Measurements from ENCODE around the gene POU2AF1. TPM values are rescaled to one million over a fixed set of nuclear protein-coding genes. Genes with fewer than 3 reads are reported as not detected.

Gene POU2AF1
- polyA plus RNA-seq, 1 donor from 2014 or later, result not detected

DNA sequence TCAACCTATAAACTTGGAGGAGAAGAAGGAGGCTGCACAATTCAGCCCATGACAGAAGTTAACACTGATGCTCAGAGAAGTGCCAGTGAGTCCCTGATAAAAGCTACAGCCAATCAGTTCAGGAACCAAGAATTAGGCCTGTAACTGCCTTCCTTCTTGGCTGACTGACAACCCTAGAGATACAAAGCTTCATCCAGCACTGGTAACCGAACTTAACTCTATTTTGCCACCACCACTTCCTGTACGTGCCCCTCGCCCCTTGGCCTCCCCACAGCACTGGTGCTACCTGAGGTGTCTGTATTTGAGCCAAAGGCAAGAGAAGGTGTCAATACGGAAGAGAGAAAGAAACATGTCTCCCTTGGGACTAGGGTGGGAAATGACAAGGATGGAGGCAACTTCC, 40.1 kb upstream of the POU2AF1 start:
- Histone ChIP-seq H2AFZ (ENCODE audit: low read depth, low read length) (no peak overlapping the region), H3K9ac (ENCODE audit: low read length) (no peak overlapping the region), H3K27me3 (ENCODE audit: insufficient read depth, low read depth, low read length) (no peaks in the 10 kb centered on the region), H3K79me2 (replicated peaks; ENCODE audit: insufficient read depth, low read length) (no peaks in the 10 kb centered on the region), H3F3A (ENCODE audit: insufficient read depth, low read length, poor library complexity, severe bottlenecking) (no peaks in the 10 kb centered on the region), H3K4me2 (ENCODE audit: low read length) (no peak overlapping the region), H3K27ac (ENCODE audit: low read length) (no peak overlapping the region), H3K9me3 (ENCODE audit: low read length) (no peaks in the 10 kb centered on the region), H4K20me1 (ENCODE audit: insufficient read depth) (no peaks in the 10 kb centered on the region), H3K9me2 (ENCODE audit: insufficient read depth, low read length) (no peaks in the 10 kb centered on the region), H3K36me3 (ENCODE audit: insufficient read depth, low read length) (no peaks in the 10 kb centered on the region), H3K4me3 (ENCODE audit: low read length) (no peak overlapping the region)
- TF ChIP-seq SMC3 (conservative IDR thresholded peaks at IDR 0.05; ENCODE audit: poor library complexity) (no peak), TAF1 (IDR thresholded peaks at IDR 0.05; ENCODE audit: low read depth) (no peak), EP300 (conservative IDR thresholded peaks at IDR 0.05; ENCODE audit: poor library complexity, severe bottlenecking) (no peak), EZH2 (IDR thresholded peaks at IDR 0.05; ENCODE audit: borderline replicate concordance, insufficient read depth, low read length, poor library complexity, severe bottlenecking) (no peak), MXI1 (conservative IDR thresholded peaks at IDR 0.05; ENCODE audit: poor library complexity, severe bottlenecking) (no peak), RAD21 (conservative IDR thresholded peaks at IDR 0.05) (no peak), POLR2AphosphoS5 (IDR thresholded peaks at IDR 0.05) (no peak)
- TF ChIP-seq, protein P1, sequence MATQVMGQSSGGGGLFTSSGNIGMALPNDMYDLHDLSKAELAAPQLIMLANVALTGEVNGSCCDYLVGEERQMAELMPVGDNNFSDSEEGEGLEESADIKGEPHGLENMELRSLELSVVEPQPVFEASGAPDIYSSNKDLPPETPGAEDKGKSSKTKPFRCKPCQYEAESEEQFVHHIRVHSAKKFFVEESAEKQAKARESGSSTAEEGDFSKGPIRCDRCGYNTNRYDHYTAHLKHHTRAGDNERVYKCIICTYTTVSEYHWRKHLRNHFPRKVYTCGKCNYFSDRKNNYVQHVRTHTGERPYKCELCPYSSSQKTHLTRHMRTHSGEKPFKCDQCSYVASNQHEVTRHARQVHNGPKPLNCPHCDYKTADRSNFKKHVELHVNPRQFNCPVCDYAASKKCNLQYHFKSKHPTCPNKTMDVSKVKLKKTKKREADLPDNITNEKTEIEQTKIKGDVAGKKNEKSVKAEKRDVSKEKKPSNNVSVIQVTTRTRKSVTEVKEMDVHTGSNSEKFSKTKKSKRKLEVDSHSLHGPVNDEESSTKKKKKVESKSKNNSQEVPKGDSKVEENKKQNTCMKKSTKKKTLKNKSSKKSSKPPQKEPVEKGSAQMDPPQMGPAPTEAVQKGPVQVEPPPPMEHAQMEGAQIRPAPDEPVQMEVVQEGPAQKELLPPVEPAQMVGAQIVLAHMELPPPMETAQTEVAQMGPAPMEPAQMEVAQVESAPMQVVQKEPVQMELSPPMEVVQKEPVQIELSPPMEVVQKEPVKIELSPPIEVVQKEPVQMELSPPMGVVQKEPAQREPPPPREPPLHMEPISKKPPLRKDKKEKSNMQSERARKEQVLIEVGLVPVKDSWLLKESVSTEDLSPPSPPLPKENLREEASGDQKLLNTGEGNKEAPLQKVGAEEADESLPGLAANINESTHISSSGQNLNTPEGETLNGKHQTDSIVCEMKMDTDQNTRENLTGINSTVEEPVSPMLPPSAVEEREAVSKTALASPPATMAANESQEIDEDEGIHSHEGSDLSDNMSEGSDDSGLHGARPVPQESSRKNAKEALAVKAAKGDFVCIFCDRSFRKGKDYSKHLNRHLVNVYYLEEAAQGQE (IDR thresholded peaks at IDR 0.05; ENCODE audit: borderline replicate concordance), result no peak
- TF ChIP-seq, protein P2, sequence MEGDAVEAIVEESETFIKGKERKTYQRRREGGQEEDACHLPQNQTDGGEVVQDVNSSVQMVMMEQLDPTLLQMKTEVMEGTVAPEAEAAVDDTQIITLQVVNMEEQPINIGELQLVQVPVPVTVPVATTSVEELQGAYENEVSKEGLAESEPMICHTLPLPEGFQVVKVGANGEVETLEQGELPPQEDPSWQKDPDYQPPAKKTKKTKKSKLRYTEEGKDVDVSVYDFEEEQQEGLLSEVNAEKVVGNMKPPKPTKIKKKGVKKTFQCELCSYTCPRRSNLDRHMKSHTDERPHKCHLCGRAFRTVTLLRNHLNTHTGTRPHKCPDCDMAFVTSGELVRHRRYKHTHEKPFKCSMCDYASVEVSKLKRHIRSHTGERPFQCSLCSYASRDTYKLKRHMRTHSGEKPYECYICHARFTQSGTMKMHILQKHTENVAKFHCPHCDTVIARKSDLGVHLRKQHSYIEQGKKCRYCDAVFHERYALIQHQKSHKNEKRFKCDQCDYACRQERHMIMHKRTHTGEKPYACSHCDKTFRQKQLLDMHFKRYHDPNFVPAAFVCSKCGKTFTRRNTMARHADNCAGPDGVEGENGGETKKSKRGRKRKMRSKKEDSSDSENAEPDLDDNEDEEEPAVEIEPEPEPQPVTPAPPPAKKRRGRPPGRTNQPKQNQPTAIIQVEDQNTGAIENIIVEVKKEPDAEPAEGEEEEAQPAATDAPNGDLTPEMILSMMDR (IDR thresholded peaks at IDR 0.05; ENCODE audit: poor library complexity, severe bottlenecking), result no peak

DNA sequence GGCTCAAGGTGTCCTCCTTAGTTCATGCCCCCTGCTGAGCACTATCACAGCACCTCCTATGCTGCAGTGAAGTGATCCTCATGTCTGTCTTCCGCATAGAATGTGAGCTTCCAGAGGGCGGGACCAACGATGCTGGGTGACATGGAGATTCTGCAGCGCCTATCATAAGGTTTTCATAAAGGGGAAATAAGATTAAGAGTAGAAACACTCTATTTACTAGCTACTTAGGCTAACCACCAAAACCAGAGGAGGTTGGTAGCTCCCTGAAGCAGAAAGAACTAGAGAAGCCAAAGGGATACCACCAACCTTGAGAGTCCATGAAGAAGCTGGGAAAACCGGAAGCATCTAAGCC, 39.3 kb upstream of the POU2AF1 start:
- no peak overlapping the region for H3K4me2 ChIP-seq (ENCODE audit: low read length)
- TF ChIP-seq, protein P2 (IDR thresholded peaks at IDR 0.05; ENCODE audit: poor library complexity, severe bottlenecking), result no peak
- no peak for TF ChIP-seq POLR2AphosphoS5 (IDR thresholded peaks at IDR 0.05)
- no peak for TF ChIP-seq SMC3 (conservative IDR thresholded peaks at IDR 0.05; ENCODE audit: poor library complexity)
- TF ChIP-seq, protein P1 (IDR thresholded peaks at IDR 0.05; ENCODE audit: borderline replicate concordance), result no peak
- no peak for TF ChIP-seq EP300 (conservative IDR thresholded peaks at IDR 0.05; ENCODE audit: poor library complexity, severe bottlenecking)
- TF ChIP-seq TAF1 (IDR thresholded peaks at IDR 0.05; ENCODE audit: low read depth), result no peak
- TF ChIP-seq EZH2 (IDR thresholded peaks at IDR 0.05; ENCODE audit: borderline replicate concordance, insufficient read depth, low read length, poor library complexity, severe bottlenecking), result no peak
- no peak for TF ChIP-seq RAD21 (conservative IDR thresholded peaks at IDR 0.05)
- no peak for TF ChIP-seq MXI1 (conservative IDR thresholded peaks at IDR 0.05; ENCODE audit: poor library complexity, severe bottlenecking)
- no peaks in the 10 kb centered on the region for H3K9me3 ChIP-seq (ENCODE audit: low read length)
- no peaks in the 10 kb centered on the region for H3F3A ChIP-seq (ENCODE audit: insufficient read depth, low read length, poor library complexity, severe bottlenecking)
- H3K36me3 ChIP-seq (ENCODE audit: insufficient read depth, low read length), result no peaks in the 10 kb centered on the region
- H3K4me3 ChIP-seq (ENCODE audit: low read length), result no peak overlapping the region
- H3K27ac ChIP-seq (ENCODE audit: low read length), result no peak overlapping the region
- no peaks in the 10 kb centered on the region for H3K27me3 ChIP-seq (ENCODE audit: insufficient read depth, low read depth, low read length)
- no peaks in the 10 kb centered on the region for H3K79me2 ChIP-seq (replicated peaks; ENCODE audit: insufficient read depth, low read length)
- H2AFZ ChIP-seq (ENCODE audit: low read depth, low read length), result no peak overlapping the region
- H3K9ac ChIP-seq (ENCODE audit: low read length), result no peak overlapping the region
- no peaks in the 10 kb centered on the region for H3K9me2 ChIP-seq (ENCODE audit: insufficient read depth, low read length)
- no peaks in the 10 kb centered on the region for H4K20me1 ChIP-seq (ENCODE audit: insufficient read depth)
